ENCODE results near the gene HECTD1. TPM values are rescaled to one million over a fixed set of nuclear protein-coding genes. Genes with fewer than 3 reads are reported as not detected.

Gene HECTD1
- total RNA-seq, 4 donors from 2014 or later, result 356 to 453 (median 420) TPM

- intact Hi-C loops (cut with DNase I; ENCODE audit: low total_unique reads), result no loop called here
- H3K27me3 ChIP-seq, result no peaks in the 10 kb centered on the region
- H3K27ac ChIP-seq, result peak overlapping the region in 1 of 4 donors; percentile 23
- TF ChIP-seq POLR2A (IDR thresholded peaks at IDR 0.05) (no peak), CTCF (IDR thresholded peaks at IDR 0.05 in 4 of 5, conservative IDR thresholded peaks at IDR 0.05 in 1 of 5) (no peak)
- in situ Hi-C loops (cut with MboI; ENCODE audit: low sequenced_read_pairs in 4 of 4), result loop anchor here in 1 of 4 donors (10.0 kb wide), 1 partner anchor 222 kb away; no protein-coding TSS in a partner anchor
- ATAC-seq (no peak), DNase-seq (no peak)
- no peaks in the 10 kb centered on the region for H3K9me3 ChIP-seq
- no peaks in the 10 kb centered on the region for H3K4me1 ChIP-seq
- H3K36me3 ChIP-seq, result peaks cover 3 to 82% of the 10 kb centered on the region in 2 donors
- no peak overlapping the region for H3K4me3 ChIP-seq
Measured at GRCh38 chr14:31133133-31133532, 74.5 kb downstream of the HECTD1 start.

GRCh38 chr14:31128601-31129526, 78.7 kb downstream of the HECTD1 start:
- H3K36me3 ChIP-seq, result peaks cover 0 to 80% of the 10 kb centered on the region in 2 donors
- H3K27me3 ChIP-seq, result no peaks in the 10 kb centered on the region
- peaks cover 0 to 7% of the 10 kb centered on the region in 2 donors for H3K4me1 ChIP-seq
- ATAC-seq, result no peak
- no peak for DNase-seq
- H3K4me3 ChIP-seq, result no peak overlapping the region
- no peak for TF ChIP-seq CTCF (IDR thresholded peaks at IDR 0.05 in 4 of 5, conservative IDR thresholded peaks at IDR 0.05 in 1 of 5)
- TF ChIP-seq POLR2A (IDR thresholded peaks at IDR 0.05), result no peak
- in situ Hi-C loops (cut with MboI; ENCODE audit: low sequenced_read_pairs in 4 of 4), result no loop called here
- no peak overlapping the region for H3K27ac ChIP-seq
- H3K9me3 ChIP-seq, result no peaks in the 10 kb centered on the region
- intact Hi-C loops (cut with DNase I; ENCODE audit: low total_unique reads), result no loop called here

- Histone ChIP-seq H3K9me3 (no peaks in the 10 kb centered on the region), H3K36me3 (peaks cover 0 to 79% of the 10 kb centered on the region in 2 donors), H3K27ac (no peak overlapping the region), H3K27me3 (no peaks in the 10 kb centered on the region), H3K4me1 (peaks cover 0 to 7% of the 10 kb centered on the region in 2 donors), H3K4me3 (no peak overlapping the region)
- TF ChIP-seq CTCF (IDR thresholded peaks at IDR 0.05 in 4 of 5, conservative IDR thresholded peaks at IDR 0.05 in 1 of 5) (no peak), POLR2A (IDR thresholded peaks at IDR 0.05) (no peak)
- DNase-seq (no peak), ATAC-seq (no peak)
- in situ Hi-C loops (cut with MboI; ENCODE audit: low sequenced_read_pairs in 4 of 4), result no loop called here
- intact Hi-C loops (cut with DNase I; ENCODE audit: low total_unique reads), result no loop called here
Measured at GRCh38 chr14:31127690-31128089, 79.9 kb downstream of the HECTD1 start.

- no peak for TF ChIP-seq CTCF (IDR thresholded peaks at IDR 0.05 in 4 of 5, conservative IDR thresholded peaks at IDR 0.05 in 1 of 5)
- no peak for TF ChIP-seq POLR2A (IDR thresholded peaks at IDR 0.05)
- H3K4me1 ChIP-seq, result peaks cover 0 to 7% of the 10 kb centered on the region in 2 donors
- intact Hi-C loops (cut with DNase I; ENCODE audit: low total_unique reads), result no loop called here
- no peak overlapping the region for H3K27ac ChIP-seq
- in situ Hi-C loops (cut with MboI; ENCODE audit: low sequenced_read_pairs in 4 of 4), result no loop called here
- peaks cover 0 to 79% of the 10 kb centered on the region in 2 donors for H3K36me3 ChIP-seq
- H3K4me3 ChIP-seq, result no peak overlapping the region
- no peaks in the 10 kb centered on the region for H3K27me3 ChIP-seq
- H3K9me3 ChIP-seq, result no peaks in the 10 kb centered on the region
- ATAC-seq, result no peak
- no peak for DNase-seq
Measured at GRCh38 chr14:31126680-31127079, 80.9 kb downstream of the HECTD1 start.
